ENCODE results near the gene CAMKMT.

- no peak for TF ChIP-seq POLR2A (IDR thresholded peaks at IDR 0.05)
- no peak for TF ChIP-seq CTCF (IDR thresholded peaks at IDR 0.05)
Observed at GRCh38 chr2:44767691-44768090, 405.9 kb downstream of the CAMKMT start.
